Panc1 (cell line): ENCODE results near the gene STEAP1B. TPM values are rescaled to one million over a fixed set of nuclear protein-coding genes. Genes with fewer than 3 reads are reported as not detected.

Source experiments
- ATAC-seq: fragments of 200-7000 bp; cut with Tn5 transposase; 2 replicates; pipeline ENCODE4 v1.9.1; 2020; ENCODE audit warnings: mild to moderate bottlenecking, moderate library complexity
- BruUV-seq: library from RNA; stranded (reverse); fragments of 400-500 nt; replicated peaks from 2 replicates; lab custom pipeline; 2021; lab: Mats Ljungman, UMichigan
- CTCF ChIA-PET: fragments of 300-600 bp; sonication (Branson Sonifier 250); formaldehyde crosslinking; loops from one replicate; lab custom pipeline; 2022; ENCODE audit warnings: antibody characterized with exemption; lab: Charles Lee
- POLR2A ChIA-PET: fragments of 300-600 bp; sonication (Branson Sonifier 250); formaldehyde crosslinking; loops from one replicate; lab custom pipeline; 2022; ENCODE audit warnings: antibody characterized with exemption; lab: Charles Lee
- DNase-seq: peaks from one replicate; pipeline ENCODE4 v3.0.0-alpha.2; 2010; ENCODE audit warnings: low read depth, low spot score
- H3K27ac ChIP-seq: 2 replicates; pipeline ENCODE4 v1.5.1; 2011; ENCODE audit warnings: mild to moderate bottlenecking, low read length, inconsistent platforms
- H3K27me3 ChIP-seq: fragments of 200-500 bp; sonication (Bioruptor generic); 2 replicates; pipeline ENCODE4 v1.6.0; 2014; ENCODE audit warnings: low read length, inconsistent platforms; ENCODE audit not compliant: control insufficient read depth, insufficient read depth
- H3K36me3 ChIP-seq: fragments of 200-500 bp; sonication (Bioruptor generic); 2 replicates; pipeline ENCODE4 v1.5.1; 2014; ENCODE audit warnings: inconsistent platforms, mild to moderate bottlenecking, low read length, moderate library complexity; ENCODE audit not compliant: control insufficient read depth, insufficient read depth
- H3K4me1 ChIP-seq: 2 replicates; pipeline ENCODE4 v1.5.1; 2011; ENCODE audit warnings: inconsistent platforms, mild to moderate bottlenecking, low read length, moderate library complexity; ENCODE audit not compliant: control insufficient read depth, insufficient read depth
- H3K4me3 ChIP-seq, 2 experiments: 2 replicates each; pipeline ENCODE4 v1.5.1; 2011 to 2012; ENCODE audit warnings: low read depth in 2 of 2, low read length in 2 of 2, mild to moderate bottlenecking in 2 of 2, inconsistent platforms in 1 of 2, moderate library complexity in 1 of 2
- H3K9me3 ChIP-seq: fragments of 200-500 bp; sonication (Bioruptor generic); 2 replicates; pipeline ENCODE4 v1.5.1; 2014; ENCODE audit warnings: low read depth, mild to moderate bottlenecking, inconsistent platforms, low read length, moderate library complexity; ENCODE audit not compliant: control insufficient read depth, insufficient read depth
- CTCF ChIP-seq: fragments of 450-650 bp; IDR thresholded peaks from 2 replicates; pipeline ENCODE4 v1.5.1; 2017; ENCODE audit warnings: mild to moderate bottlenecking
- POLR2AphosphoS5 ChIP-seq: IDR thresholded peaks from 2 replicates; pipeline ENCODE4 v1.6.1; 2012; ENCODE audit warnings: mild to moderate bottlenecking, low read depth, low read length, moderate library complexity
- SIN3A ChIP-seq: IDR thresholded peaks from 2 replicates; pipeline ENCODE4 v1.6.1; 2012; ENCODE audit warnings: low read depth, mild to moderate bottlenecking, low read length, moderate library complexity, borderline replicate concordance; ENCODE audit not compliant: insufficient read depth
- TCF7L2 ChIP-seq: IDR thresholded peaks from 2 replicates; pipeline ENCODE4 v1.6.1; 2011; ENCODE audit warnings: mild to moderate bottlenecking, low read depth, low read length, inconsistent platforms
- in situ Hi-C: cut with HindIII; loops from 2 replicates; pipeline ENCODE4 v1.10.0; 2016; ENCODE audit warnings: low sequenced_read_pairs, low pct_unique_long_range_greater_than_20kb
- intact Hi-C: fragments of 100-400 bp; cut with micrococcal nuclease; formaldehyde crosslinking; loops from one replicate; pipeline ENCODE4 v1.10.0; 2022; ENCODE audit not compliant: unreplicated experiment
- total RNA-seq: library from RNA; stranded (reverse); gene quantifications from one replicate; pipeline ENCODE4 v1.2.1, GENCODE V29; 2021; ENCODE audit not compliant: unreplicated experiment
- TF ChIP-seq, protein P1 (sequence below), 2 experiments: IDR thresholded peaks; 2 replicates each; pipeline ENCODE4 v1.6.1; 2011 to 2012; ENCODE audit warnings: low read depth in 2 of 2, control low read depth in 1 of 2, low read length in 1 of 2, mild to moderate bottlenecking in 1 of 2, moderate library complexity in 1 of 2; ENCODE audit not compliant: insufficient read depth in 1 of 2

STEAP1B gene
- total RNA-seq, 1 experiment from 2014 or later, result 3.3 TPM

DNA sequence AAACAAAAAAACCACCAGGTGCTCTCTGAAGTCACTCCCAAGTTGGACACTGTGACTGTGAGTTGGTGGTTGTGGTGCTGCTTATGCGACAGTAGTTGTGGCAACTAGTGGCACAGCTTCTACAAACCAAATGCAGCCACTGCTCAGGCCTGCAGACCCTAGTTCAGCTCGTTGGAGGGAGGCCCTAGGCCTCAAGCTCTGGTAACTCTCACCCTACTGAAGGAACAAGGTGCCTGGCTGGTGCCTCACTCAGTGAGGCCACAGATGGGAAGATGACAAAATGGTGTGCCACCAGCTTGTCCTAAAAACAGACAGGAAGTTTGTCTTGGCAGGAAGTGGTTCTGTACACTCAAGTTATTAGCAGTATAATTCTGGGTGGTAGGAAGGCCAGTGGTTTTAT lies 97.7 kb downstream of the STEAP1B start:
- Histone ChIP-seq H3K27ac (no peak overlapping the region), H3K9me3 (no peaks in the 10 kb centered on the region), H3K36me3 (no peaks in the 10 kb centered on the region), H3K4me3 (no peak overlapping the region), H3K27me3 (no peaks in the 10 kb centered on the region), H3K4me1 (no peaks in the 10 kb centered on the region)
- intact Hi-C loops (no loop called here), in situ Hi-C loops (no loop called here)
- no peak for TF ChIP-seq CTCF
- TF ChIP-seq TCF7L2, result no peak
- no peak for TF ChIP-seq POLR2AphosphoS5
- TF ChIP-seq, protein P1, sequence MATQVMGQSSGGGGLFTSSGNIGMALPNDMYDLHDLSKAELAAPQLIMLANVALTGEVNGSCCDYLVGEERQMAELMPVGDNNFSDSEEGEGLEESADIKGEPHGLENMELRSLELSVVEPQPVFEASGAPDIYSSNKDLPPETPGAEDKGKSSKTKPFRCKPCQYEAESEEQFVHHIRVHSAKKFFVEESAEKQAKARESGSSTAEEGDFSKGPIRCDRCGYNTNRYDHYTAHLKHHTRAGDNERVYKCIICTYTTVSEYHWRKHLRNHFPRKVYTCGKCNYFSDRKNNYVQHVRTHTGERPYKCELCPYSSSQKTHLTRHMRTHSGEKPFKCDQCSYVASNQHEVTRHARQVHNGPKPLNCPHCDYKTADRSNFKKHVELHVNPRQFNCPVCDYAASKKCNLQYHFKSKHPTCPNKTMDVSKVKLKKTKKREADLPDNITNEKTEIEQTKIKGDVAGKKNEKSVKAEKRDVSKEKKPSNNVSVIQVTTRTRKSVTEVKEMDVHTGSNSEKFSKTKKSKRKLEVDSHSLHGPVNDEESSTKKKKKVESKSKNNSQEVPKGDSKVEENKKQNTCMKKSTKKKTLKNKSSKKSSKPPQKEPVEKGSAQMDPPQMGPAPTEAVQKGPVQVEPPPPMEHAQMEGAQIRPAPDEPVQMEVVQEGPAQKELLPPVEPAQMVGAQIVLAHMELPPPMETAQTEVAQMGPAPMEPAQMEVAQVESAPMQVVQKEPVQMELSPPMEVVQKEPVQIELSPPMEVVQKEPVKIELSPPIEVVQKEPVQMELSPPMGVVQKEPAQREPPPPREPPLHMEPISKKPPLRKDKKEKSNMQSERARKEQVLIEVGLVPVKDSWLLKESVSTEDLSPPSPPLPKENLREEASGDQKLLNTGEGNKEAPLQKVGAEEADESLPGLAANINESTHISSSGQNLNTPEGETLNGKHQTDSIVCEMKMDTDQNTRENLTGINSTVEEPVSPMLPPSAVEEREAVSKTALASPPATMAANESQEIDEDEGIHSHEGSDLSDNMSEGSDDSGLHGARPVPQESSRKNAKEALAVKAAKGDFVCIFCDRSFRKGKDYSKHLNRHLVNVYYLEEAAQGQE (IDR thresholded peaks at IDR 0.05; ENCODE audit: insufficient read depth in 1 of 2, low read depth in 2 of 2, low read length in 1 of 2), result no peak
- ChIA-PET POLR2A (no interaction called here), CTCF (no interaction called here)
- BruUV-seq, result no TSS peak
- no peak for DNase-seq
- ATAC-seq, result no peak

DNA sequence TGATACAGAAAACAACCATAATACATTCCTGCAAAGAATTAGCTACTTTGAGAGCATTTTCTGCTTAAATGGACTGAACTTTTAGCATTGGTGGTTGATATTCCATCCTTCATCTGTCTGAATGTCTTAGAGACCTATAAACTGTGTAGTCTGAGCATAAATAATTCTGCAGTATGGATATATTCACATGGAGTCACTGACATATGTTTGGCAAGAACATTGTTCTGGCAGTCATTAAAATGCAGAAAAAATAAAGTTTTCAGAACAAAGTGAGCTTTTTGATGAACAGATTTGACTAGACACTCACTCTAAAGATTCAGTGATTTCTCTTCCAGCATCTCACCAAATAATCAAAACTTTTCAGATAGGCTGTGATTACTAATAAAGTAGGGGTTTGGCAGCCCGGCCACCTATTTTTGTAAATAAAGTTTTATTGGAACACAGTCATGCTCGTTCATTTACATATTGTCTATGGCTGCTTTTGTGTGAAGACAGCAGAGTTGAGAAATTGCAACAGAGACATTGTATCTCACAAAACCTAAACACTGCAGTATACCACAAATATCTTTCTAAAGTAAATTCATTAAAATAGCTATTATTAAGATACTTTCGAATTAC lies 98.9 kb downstream of the STEAP1B start:
- no peak for ATAC-seq
- intact Hi-C loops (no loop called here), in situ Hi-C loops (no loop called here)
- no peaks in the 10 kb centered on the region for H3K36me3 ChIP-seq
- H3K27ac ChIP-seq, result no peak overlapping the region
- DNase-seq, result no peak
- H3K27me3 ChIP-seq, result no peaks in the 10 kb centered on the region
- BruUV-seq, result no TSS peak
- no peaks in the 10 kb centered on the region for H3K9me3 ChIP-seq
- H3K4me1 ChIP-seq, result no peaks in the 10 kb centered on the region
- H3K4me3 ChIP-seq, result no peak overlapping the region
- CTCF ChIA-PET, result no interaction called here
- TF ChIP-seq SIN3A (no peak), TCF7L2 (no peak), POLR2AphosphoS5 (no peak), CTCF (no peak)
- TF ChIP-seq, protein P1 (IDR thresholded peaks at IDR 0.05; ENCODE audit: insufficient read depth in 1 of 2, low read depth in 2 of 2, low read length in 1 of 2), result no peak
- POLR2A ChIA-PET, result no interaction called here
